HEK293 (cell line): Measurements from ENCODE around the gene KYAT1.
A peak's percentile ranks its signal among the peaks of the same experiment; 100 is the strongest.

Experiments used
- BCL11A ChIP-seq: fragments of 450-650 bp; formaldehyde crosslinking; IDR thresholded peaks from 2 replicates; pipeline ENCODE4 v1.5.1; 2016; ENCODE audit warnings: low read depth, missing biosample characterization, missing genetic modification characterization
- KLF16 ChIP-seq: fragments of 450-650 bp; formaldehyde crosslinking; IDR thresholded peaks from 2 replicates; pipeline ENCODE4 v1.5.1; 2017; ENCODE audit warnings: missing biosample characterization, missing genetic modification characterization
- KLF7 ChIP-seq: fragments of 450-650 bp; formaldehyde crosslinking; IDR thresholded peaks from 2 replicates; pipeline ENCODE4 v1.5.1; 2016; ENCODE audit warnings: missing biosample characterization, missing genetic modification characterization, borderline replicate concordance
- SCRT2 ChIP-seq: fragments of 450-650 bp; formaldehyde crosslinking; IDR thresholded peaks from 2 replicates; pipeline ENCODE4 v1.5.1; 2016; ENCODE audit warnings: missing biosample characterization, missing genetic modification characterization
- SETDB1 ChIP-seq: IDR thresholded peaks from one replicate; pipeline ENCODE4 v1.6.1; 2017; ENCODE audit warnings: mild to moderate bottlenecking, low read length, moderate library complexity, mixed read lengths; ENCODE audit not compliant: insufficient read length
- SP2 ChIP-seq: fragments of 450-650 bp; formaldehyde crosslinking; IDR thresholded peaks from 2 replicates; pipeline ENCODE4 v1.5.1; 2016; ENCODE audit warnings: missing biosample characterization, missing genetic modification characterization
- ZBTB8A ChIP-seq: fragments of 450-650 bp; formaldehyde crosslinking; IDR thresholded peaks from 2 replicates; pipeline ENCODE4 v1.5.1; 2016; ENCODE audit warnings: missing biosample characterization, missing genetic modification characterization
- ZFP41 ChIP-seq: fragments of 450-650 bp; formaldehyde crosslinking; IDR thresholded peaks from 2 replicates; pipeline ENCODE4 v1.5.1; 2016; ENCODE audit warnings: missing biosample characterization, missing genetic modification characterization, borderline replicate concordance
- ZNF132 ChIP-seq: fragments of 450-650 bp; formaldehyde crosslinking; IDR thresholded peaks from 2 replicates; pipeline ENCODE4 v1.5.1; 2017; ENCODE audit warnings: missing biosample characterization, missing genetic modification characterization, borderline replicate concordance
- ZNF2 ChIP-seq: fragments of 450-650 bp; formaldehyde crosslinking; IDR thresholded peaks from 2 replicates; pipeline ENCODE4 v1.5.1; 2016; ENCODE audit warnings: missing biosample characterization, missing genetic modification characterization
- ZNF26 ChIP-seq: fragments of 450-650 bp; formaldehyde crosslinking; IDR thresholded peaks from 2 replicates; pipeline ENCODE4 v1.5.1; 2016; ENCODE audit warnings: missing biosample characterization, missing genetic modification characterization
- ZNF274 ChIP-seq, 2 experiments: fragments of 200-500 bp in 1 of 2; fragments of 450-650 bp in 1 of 2; sonication (Bioruptor generic) in 1 of 2; formaldehyde crosslinking in 1 of 2; IDR thresholded peaks; 2 replicates each; pipeline versions ENCODE4 v1.5.1 to v1.6.1; 2014 to 2016; ENCODE audit warnings: borderline replicate concordance in 1 of 2, inconsistent platforms in 1 of 2, low read length in 1 of 2, missing biosample characterization in 1 of 2, missing genetic modification characterization in 1 of 2
- ZNF335 ChIP-seq: fragments of 450-650 bp; formaldehyde crosslinking; conservative IDR thresholded peaks from 2 replicates; pipeline ENCODE4 v1.5.1; 2016; ENCODE audit warnings: missing biosample characterization, missing genetic modification characterization
- ZNF610 ChIP-seq: fragments of 450-650 bp; formaldehyde crosslinking; IDR thresholded peaks from 2 replicates; pipeline ENCODE4 v1.5.1; 2016; ENCODE audit warnings: missing biosample characterization, missing genetic modification characterization, borderline replicate concordance
- ZNF624 ChIP-seq: fragments of 450-650 bp; formaldehyde crosslinking; IDR thresholded peaks from 2 replicates; pipeline ENCODE4 v1.5.1; 2017; ENCODE audit warnings: missing biosample characterization, missing genetic modification characterization
- ZNF645 ChIP-seq: fragments of 450-650 bp; formaldehyde crosslinking; IDR thresholded peaks from 2 replicates; pipeline ENCODE4; 2016; ENCODE audit warnings: missing biosample characterization, missing genetic modification characterization
- ZNF747 ChIP-seq: fragments of 450-650 bp; formaldehyde crosslinking; IDR thresholded peaks from 2 replicates; pipeline ENCODE4 v1.5.1; 2016; ENCODE audit warnings: missing biosample characterization, missing genetic modification characterization
- ZSCAN18 ChIP-seq: fragments of 450-650 bp; formaldehyde crosslinking; IDR thresholded peaks from 2 replicates; pipeline ENCODE4 v1.5.1; 2016; ENCODE audit warnings: missing biosample characterization, missing genetic modification characterization
- TF ChIP-seq, protein P1 (sequence below): fragments of 450-650 bp; formaldehyde crosslinking; IDR thresholded peaks from 2 replicates; pipeline ENCODE4 v1.5.1; 2017; ENCODE audit warnings: missing biosample characterization, missing genetic modification characterization
- TF ChIP-seq, protein P2 (sequence below): fragments of 450-650 bp; formaldehyde crosslinking; IDR thresholded peaks from 2 replicates; pipeline ENCODE4 v1.5.1; 2016; ENCODE audit warnings: missing biosample characterization, missing genetic modification characterization
- TF ChIP-seq, protein P3 (sequence below): fragments of 450-650 bp; formaldehyde crosslinking; IDR thresholded peaks from 2 replicates; pipeline ENCODE4 v1.5.1; 2017; ENCODE audit warnings: missing biosample characterization, missing genetic modification characterization
- TF ChIP-seq, protein P4 (sequence below): fragments of 450-650 bp; formaldehyde crosslinking; IDR thresholded peaks from 2 replicates; pipeline ENCODE4 v1.5.1; 2017; ENCODE audit warnings: missing biosample characterization, missing genetic modification characterization

The KYAT1 gene

DNA sequence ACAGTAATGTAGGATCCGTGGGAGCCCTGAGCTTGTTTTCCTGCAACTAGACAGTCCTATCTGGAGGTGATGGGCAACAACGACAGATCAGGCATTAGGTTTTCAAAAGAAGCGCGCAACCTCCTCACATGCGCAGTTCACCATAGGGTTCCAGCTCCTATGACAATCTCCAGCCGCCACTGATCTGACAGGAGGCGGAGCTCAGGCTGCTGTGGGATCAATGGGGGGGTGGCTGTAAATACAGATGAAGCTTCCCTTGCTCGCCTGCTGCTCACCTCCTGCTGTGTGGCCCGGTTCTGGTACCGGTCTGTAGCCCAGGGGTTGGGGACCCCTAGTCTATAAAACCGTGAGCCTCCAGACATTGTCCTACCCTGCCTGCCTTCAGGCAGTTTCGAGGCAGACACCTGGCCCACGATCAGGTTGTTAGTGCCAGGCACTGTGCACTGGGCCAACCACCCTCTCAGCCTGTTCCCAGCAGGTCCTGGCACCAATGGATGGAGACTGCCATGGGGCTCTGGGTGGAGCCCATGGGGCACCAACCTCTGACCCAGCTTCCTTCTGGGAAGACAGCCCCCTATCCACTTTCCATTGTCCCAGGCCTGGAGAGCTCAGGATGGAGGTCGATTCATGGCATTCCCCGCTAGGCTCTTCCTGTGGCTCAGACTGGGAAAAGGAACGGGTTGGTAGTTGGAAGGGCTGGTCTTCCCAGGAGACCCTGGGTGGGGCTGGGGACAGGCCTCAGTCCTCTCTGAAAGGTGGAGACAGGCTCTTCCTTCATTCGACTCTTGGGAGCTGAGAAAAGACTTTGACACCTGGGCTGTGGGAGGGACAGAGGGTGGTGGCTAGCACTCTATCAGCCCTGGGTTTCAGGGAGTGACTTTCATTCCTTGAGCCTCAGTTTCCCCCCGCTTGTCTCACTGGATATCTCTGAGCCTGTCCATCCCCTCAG is 61.8 kb downstream of the KYAT1 start (continued):
- TF ChIP-seq, protein P1, sequence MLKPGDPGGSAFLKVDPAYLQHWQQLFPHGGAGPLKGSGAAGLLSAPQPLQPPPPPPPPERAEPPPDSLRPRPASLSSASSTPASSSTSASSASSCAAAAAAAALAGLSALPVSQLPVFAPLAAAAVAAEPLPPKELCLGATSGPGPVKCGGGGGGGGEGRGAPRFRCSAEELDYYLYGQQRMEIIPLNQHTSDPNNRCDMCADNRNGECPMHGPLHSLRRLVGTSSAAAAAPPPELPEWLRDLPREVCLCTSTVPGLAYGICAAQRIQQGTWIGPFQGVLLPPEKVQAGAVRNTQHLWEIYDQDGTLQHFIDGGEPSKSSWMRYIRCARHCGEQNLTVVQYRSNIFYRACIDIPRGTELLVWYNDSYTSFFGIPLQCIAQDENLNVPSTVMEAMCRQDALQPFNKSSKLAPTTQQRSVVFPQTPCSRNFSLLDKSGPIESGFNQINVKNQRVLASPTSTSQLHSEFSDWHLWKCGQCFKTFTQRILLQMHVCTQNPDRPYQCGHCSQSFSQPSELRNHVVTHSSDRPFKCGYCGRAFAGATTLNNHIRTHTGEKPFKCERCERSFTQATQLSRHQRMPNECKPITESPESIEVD: no peak
- TF ChIP-seq KLF7 (tag by site-specific recombination) (no peak), ZSCAN18 (tag by site-specific recombination) (no peak), ZNF610 (no peak), ZNF645 (tag by site-specific recombination) (no peak), ZFP41 (tag by site-specific recombination) (no peak), ZNF274 (IDR thresholded peaks at IDR 0.05; ENCODE audit: low read length) (no peak), ZNF274 (tag by site-specific recombination; IDR thresholded peaks at IDR 0.05; ENCODE audit: borderline replicate concordance) (no peak), ZNF26 (tag by site-specific recombination) (no peak), ZNF624 (tag by site-specific recombination) (no peak), ZBTB8A (tag by site-specific recombination) (peak; percentile 38; the same call in 1 of the 2 replicates), ZNF2 (tag by site-specific recombination) (no peak), SCRT2 (tag by site-specific recombination) (no peak), BCL11A (no peak), SP2 (tag by site-specific recombination) (no peak; the same call in 1 of the 2 replicates), SETDB1 (no peak), ZNF335 (no peak), ZNF132 (tag by site-specific recombination) (no peak), KLF16 (tag by site-specific recombination) (no peak), ZNF747 (tag by site-specific recombination) (no peak)
- TF ChIP-seq, protein P2, sequence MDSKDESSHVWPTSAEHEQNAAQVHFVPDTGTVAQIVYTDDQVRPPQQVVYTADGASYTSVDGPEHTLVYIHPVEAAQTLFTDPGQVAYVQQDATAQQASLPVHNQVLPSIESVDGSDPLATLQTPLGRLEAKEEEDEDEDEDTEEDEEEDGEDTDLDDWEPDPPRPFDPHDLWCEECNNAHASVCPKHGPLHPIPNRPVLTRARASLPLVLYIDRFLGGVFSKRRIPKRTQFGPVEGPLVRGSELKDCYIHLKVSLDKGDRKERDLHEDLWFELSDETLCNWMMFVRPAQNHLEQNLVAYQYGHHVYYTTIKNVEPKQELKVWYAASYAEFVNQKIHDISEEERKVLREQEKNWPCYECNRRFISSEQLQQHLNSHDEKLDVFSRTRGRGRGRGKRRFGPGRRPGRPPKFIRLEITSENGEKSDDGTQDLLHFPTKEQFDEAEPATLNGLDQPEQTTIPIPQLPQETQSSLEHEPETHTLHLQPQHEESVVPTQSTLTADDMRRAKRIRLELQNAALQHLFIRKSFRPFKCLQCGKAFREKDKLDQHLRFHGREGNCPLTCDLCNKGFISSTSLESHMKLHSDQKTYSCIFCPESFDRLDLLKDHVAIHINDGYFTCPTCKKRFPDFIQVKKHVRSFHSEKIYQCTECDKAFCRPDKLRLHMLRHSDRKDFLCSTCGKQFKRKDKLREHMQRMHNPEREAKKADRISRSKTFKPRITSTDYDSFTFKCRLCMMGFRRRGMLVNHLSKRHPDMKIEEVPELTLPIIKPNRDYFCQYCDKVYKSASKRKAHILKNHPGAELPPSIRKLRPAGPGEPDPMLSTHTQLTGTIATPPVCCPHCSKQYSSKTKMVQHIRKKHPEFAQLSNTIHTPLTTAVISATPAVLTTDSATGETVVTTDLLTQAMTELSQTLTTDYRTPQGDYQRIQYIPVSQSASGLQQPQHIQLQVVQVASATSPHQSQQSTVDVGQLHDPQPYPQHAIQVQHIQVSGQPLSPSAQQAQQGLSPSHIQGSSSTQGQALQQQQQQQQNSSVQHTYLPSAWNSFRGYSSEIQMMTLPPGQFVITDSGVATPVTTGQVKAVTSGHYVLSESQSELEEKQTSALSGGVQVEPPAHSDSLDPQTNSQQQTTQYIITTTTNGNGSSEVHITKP (tag by site-specific recombination): 0 out of 2 replicates have a peak, but pooled peaks have one; percentile 11
- TF ChIP-seq, protein P3, sequence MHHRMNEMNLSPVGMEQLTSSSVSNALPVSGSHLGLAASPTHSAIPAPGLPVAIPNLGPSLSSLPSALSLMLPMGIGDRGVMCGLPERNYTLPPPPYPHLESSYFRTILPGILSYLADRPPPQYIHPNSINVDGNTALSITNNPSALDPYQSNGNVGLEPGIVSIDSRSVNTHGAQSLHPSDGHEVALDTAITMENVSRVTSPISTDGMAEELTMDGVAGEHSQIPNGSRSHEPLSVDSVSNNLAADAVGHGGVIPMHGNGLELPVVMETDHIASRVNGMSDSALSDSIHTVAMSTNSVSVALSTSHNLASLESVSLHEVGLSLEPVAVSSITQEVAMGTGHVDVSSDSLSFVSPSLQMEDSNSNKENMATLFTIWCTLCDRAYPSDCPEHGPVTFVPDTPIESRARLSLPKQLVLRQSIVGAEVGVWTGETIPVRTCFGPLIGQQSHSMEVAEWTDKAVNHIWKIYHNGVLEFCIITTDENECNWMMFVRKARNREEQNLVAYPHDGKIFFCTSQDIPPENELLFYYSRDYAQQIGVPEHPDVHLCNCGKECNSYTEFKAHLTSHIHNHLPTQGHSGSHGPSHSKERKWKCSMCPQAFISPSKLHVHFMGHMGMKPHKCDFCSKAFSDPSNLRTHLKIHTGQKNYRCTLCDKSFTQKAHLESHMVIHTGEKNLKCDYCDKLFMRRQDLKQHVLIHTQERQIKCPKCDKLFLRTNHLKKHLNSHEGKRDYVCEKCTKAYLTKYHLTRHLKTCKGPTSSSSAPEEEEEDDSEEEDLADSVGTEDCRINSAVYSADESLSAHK (tag by site-specific recombination): peak; percentile 84
- TF ChIP-seq, protein P4, sequence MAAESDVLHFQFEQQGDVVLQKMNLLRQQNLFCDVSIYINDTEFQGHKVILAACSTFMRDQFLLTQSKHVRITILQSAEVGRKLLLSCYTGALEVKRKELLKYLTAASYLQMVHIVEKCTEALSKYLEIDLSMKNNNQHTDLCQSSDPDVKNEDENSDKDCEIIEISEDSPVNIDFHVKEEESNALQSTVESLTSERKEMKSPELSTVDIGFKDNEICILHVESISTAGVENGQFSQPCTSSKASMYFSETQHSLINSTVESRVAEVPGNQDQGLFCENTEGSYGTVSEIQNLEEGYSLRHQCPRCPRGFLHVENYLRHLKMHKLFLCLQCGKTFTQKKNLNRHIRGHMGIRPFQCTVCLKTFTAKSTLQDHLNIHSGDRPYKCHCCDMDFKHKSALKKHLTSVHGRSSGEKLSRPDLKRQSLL (tag by site-specific recombination): no peak
